Measurements from ENCODE around the gene FAM32A.

FAM32A gene

DNA sequence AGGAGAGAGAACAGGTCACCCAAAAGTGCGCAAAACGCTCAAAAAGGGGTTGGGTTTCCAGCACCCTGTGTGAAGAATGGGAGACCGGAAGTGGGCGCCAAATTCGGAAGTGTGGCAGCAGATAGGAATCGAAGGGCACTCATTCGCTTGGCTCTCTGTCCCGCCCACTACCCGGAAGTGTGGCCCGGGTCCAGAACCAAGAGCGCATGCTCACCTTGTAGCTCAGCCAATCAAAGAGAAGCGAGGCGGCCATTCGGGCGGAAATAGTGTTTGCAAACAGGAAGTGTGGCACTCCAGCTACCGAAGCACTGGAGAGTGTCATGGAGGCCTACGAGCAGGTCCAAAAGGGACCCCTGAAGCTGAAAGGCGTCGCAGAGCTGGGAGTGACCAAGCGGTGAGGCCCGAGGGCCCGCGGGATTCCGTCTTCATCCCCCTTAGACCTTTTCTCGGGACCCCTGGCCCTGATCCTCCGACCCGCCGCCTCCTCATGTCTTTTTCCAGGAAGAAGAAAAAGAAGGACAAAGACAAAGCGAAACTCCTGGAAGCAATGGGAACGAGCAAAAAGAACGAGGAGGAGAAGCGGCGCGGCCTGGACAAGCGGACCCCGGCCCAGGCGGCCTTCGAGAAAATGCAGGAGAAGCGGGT lies at the start of gene FAM32A:
FAM32A (plus strand) TSS at position 288 of the 645 bp plus-strand sequence; CDS start at position 321, 33 bp downstream.
- DNase-seq: peak; percentile 92

DNA sequence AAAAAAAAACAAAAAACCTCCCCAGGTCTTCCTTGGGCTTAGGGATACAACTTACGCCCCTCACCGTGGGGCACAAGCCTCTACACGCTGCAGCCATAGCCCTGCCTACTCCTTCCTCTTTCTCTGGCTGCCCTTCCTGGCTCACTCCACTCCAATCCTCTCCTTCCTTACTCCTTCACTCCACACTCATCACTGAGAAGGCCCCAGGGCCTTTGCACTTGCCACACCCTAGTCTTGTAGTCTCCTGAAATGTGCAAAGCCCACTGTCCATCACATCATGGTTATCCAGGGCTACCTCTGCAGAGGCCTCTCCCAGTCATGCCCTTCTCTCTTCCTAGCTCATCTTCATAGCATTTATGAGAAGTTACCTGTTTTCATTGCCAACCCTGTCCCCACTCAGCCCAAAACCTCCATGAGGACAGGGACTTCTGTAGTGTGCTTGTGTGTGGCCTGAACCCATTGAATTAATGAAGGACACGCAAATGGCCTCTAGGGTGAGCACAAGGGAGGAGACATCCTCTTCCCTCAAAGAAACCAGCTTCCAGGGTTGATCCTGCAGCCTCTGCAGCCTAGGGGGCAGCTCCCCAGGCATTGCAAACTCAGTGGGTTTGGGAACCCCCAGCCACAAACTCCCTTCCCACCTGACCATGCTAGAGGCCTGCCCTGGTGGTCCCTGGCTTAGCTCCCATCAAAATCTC lies 49.6 kb upstream of the FAM32A start:
- DNase-seq: no peak

DNA sequence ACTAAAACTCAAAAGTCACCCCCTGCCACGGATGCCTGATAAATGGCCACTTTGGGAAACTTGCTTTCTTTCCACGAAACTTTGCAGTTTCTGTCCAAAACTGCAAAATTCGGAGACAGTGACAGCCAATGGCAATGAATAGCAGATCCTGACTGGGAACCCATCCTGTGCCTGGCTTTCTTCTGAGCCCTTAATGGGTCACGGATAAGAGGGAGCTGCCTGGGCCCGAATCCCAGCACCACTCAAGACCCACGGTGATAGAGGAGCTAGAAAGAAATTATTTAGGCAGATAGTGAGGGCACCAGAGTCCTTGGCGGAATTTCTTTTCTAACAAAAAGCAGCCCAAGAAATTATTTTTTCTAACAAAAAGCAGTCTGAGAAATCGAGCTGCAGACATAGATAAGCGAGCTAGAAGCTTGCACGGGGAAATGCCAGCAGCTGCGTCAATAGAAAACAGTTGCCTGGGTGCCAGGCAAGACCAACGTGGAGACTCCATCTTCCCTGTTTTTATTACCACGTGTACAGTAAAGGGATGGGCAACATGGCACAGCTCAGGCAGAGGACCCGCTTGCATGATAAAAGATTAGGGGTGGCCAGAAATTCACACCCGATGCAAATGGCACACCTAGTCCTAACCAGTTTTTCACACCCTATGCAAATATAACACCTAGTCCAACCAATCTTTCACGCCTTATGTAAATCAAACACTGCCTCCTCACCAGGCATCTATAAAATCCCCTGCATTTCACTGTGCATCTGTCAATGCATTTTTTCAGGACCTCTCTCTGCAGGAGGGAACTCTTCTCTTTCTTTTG lies 48.8 kb upstream of the FAM32A start:
- no peak for DNase-seq

DNA sequence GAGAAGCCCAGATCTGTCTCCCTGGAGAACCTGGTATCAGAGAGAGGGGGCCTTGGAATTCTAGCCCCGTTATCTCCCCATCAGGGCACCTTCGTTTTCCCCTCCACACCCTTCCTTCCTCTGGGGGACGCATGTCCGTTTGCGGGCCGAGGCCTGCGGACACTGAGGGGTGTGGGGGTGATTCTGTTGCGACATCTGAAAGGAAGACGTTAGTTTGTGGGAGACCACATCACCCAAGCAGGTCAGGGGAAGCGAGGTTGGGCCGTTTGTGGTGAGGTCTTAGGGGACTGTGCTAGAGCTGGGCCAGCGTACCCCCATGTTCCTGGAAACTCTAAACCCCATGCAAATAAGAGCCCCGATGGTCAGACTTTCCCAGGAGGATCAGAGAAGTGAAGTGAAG lies 45.5 kb upstream of the FAM32A start:
- DNase-seq: no peak

DNA sequence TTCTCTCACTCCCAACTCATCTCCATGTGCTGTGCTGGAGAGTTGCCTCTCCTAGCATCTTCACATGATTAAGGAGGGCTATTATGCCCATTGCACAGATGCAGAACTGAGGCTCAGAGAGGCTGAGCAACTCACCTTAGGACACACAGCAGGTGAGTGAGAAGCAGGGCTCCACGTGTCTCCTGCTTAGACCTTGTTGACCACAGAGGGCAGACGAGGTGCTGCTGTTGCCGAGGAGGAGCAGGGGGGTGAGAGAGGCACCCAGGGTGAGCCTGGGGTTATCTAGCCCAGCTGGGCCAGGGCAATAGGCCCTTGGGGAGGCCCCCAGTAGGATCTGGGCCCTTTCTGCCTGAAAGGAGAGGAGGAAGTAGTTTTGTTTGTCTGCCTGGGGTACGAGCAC lies 44.2 kb upstream of the FAM32A start:
- DNase-seq: no peak

DNA sequence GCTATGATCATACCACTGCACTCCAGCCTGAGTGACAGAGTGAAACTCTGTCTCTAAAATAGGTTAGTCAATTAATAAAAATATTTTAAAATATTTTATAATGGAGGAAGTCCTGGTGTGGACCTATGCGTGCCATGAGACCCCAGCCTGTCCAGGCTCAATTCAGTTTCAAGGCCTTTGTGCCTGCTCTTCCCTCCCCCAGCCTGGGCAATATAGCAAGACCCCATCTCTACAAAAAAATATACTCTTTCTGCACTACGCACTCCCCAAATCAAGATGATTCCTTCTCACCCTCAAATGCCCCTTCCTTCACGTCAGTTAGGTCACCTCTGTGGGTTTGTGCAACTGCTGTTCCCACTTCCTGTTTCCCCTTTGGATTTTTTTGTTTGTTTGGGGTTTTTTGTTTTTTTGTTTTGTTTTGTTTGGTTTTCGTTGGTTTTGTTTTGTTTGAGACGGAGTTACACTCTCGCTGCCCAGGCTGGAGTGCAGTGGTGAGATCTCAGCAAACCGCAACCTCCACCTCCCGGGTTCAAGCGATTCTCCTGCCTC lies 43.1 kb upstream of the FAM32A start:
- DNase-seq: no peak

DNA sequence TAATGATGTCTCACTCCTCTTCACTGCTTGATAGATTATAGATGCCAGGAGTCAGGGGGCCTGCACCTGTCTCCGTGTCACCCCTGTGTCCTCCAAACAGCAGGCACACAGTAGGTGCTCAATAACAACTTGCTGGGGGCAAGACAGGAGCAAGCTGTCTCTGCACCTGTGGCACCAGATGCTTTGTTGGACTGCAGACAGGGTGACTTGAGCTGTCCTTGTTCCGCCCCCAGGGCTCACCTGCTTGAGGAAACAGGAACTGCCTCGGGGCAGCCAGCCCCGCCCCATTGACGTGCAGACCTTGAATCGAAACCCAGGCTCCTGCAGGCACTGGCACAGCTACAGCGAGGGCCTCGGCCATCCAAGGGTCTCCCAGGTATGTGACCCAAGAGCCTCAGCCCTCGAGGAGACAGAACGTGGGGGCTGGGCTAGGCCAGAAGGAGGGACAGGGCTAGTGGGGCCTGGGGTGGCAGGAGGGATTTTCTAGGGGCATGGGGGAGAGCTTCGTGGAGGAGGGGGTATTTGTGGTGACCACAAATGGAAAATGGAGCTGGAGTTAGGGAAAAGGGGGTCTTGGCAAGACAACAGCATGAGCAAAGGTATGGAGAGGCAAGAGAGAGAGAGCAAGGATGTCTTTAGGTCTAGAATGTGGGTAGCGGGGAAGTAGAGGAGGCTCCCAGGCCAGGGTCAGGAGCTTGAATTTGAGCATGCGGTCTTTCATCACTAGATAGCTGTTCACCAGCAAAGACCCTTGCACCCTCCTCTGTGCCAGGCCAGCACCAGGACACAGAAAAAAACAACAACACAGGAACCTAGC lies 41.6 kb upstream of the FAM32A start, which contains the start of gene HSH2D:
HSH2D (plus strand) TSS at position 287 of the 817 bp plus-strand sequence. CDS start 5,066 bp downstream, outside the sequence.
- peak; percentile 65 for DNase-seq

DNA sequence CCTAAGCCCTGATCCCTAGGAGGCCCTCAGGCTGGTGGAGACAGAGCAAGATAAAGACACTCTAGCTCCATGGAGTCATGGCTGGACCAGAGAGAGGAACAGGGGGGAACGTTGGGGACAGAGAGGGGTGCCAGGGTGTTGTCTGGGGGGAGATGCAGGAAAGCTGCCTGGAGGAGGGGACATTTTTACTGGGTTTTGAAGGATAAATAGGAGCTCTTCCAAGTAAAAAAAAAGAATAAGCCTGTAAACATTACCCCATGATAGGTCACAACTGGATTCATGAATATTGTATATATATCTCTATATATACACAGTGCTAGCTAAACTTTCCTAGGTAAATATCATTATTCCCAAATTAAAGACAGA lies 41.0 kb upstream of the FAM32A start:
- DNase-seq: no peak

DNA sequence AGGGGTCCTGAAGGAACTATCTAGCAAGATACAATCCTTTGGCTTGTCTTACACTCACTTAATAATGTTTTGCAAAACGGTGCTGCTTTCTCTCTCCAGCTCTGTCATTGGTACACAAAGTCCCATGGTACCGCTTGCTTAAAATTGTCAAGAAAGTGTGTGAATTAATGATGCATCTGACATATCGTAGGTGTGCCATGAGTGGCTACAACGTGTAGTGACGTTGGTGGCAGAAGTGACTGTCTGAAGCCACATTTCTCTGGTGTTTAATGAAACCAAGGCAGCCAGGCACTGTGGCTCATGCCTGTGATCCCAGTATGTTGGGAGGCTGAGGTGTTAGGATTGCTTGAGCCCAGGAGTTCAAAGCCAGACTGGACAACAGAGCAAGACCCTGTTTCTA lies 39.1 kb upstream of the FAM32A start:
- no peak for DNase-seq

DNA sequence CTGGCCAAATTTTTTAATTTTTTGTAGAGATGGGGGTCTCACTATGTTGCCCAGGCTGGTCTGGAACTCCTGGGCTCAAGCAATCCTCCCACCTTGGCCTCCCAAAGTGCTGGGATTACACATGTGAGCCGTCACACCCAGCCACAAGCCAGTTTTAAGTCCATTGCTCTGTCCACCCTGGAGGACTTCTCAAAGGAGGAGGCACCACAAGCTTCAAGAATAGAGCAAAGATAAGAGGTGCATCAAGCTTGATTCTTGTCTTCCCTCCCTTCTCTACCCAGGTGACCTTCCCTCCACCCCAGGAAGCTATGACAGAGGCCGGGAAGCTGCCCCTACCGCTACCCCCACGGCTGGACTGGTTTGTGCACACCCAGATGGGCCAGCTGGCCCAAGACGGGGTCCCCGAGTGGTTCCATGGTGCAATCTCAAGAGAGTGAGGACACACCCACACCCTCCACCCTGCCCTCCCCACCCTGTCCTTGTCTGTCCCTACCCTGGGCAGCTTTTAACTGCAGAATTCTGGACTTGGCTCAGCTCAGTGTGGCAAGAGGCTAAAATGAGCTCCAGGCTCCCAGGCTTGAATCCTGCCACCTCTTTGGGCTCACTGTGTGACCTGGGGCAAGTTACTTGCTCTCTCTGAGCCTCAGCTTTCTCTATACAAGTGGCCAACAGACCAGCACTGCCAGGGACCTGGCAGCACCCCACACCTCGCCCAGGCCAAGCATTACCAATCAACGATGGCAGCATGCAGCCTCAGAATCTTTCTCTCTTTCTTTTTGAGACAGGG lies 36.6 kb upstream of the FAM32A start:
- DNase-seq: no peak

DNA sequence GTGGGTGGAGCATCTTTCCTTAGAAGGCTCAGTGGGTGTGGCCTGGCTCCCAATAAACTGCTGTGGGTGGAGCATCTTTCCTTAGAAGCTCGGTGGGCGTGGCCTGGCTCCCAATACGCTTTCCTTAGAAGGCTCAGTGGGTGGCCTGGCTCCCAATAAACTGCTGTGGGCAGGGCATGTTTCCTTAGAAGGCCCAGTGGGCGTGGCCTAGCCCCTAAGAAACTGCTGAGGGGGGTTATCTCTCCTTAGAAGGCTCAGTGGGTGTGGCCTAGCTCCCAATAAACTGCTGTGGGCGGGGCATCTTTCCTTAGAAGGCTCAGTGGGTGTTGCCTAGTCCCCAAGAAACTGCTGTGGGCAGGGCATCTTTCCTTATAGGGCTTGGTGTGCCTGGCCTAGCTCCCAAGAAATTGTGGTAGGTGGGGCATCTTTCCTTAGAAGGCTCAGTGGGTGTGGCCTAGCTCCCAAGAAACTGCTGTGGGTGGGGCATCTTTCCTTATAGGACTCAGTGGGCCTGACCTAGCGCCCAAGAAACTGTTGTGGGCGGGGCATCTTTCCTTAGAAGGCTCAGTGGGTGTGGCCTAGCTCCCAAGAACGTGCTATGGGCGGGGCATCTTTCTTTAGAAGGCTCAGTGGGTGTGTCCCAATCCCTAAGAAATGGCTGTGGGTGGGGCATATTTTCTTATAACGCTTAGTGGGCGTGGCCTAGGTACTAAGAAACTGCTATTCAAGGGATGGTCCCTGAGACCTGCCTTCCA lies 31.5 kb upstream of the FAM32A start:
- no peak for DNase-seq

DNA sequence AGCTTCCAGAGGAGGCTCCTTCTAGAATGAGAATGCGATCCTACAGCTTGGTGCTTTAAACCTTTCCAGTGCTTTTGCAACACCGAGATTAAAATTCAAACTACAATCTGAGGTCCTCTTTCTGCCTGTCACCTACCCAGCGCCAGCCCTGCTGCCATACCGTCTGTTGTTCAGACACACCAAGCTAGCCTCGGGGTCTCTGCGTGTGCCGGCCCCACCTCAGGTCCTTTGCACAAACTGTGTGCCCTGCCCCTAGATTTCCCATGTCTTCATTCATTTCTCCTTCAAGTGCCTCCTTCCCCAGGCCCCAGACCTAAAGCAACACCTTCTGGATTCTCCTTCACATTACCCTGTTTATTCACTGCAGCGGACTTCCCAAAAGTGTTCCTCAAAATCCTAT lies 30.7 kb upstream of the FAM32A start:
- no peak for DNase-seq

DNA sequence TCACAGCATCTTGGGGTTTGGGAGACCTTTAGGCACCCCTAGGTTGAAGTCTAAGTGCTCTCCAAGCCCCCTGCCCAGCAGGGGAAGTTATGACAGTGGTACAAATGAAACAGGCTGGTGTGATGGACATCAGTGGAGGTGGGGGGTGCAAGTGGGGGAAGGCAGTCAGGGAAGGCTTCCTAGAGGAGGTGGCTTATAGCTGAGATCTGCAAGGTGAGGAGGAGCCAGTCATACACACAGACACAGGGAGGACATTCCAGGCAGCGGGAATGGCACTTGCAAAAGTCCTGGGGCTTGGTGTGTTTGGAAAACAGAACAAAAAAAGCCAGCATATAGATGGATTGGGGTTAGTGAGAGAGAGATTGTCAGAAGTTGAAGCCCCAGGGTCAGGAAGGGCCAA lies 30.1 kb upstream of the FAM32A start:
- no peak for DNase-seq

DNA sequence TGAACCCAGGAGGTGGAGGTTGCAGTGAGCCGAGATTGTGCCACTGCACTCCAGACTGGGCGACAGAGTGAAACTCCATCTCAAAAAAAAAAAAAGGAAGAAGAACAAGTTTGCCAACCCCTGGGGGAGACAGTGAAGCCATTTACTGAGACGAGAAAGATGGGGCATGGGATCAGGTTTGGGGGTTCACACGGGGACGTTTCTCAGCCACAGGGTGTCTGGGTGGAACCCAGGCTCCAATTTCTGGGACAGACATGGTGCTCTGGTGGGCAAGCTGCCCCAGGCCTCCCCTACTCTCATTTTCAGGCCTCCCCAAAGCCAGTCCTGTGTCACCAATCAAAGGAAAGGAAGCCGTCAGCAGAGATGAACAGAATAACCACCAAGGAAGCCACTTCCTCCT lies 28.3 kb upstream of the FAM32A start:
- no peak for DNase-seq

DNA sequence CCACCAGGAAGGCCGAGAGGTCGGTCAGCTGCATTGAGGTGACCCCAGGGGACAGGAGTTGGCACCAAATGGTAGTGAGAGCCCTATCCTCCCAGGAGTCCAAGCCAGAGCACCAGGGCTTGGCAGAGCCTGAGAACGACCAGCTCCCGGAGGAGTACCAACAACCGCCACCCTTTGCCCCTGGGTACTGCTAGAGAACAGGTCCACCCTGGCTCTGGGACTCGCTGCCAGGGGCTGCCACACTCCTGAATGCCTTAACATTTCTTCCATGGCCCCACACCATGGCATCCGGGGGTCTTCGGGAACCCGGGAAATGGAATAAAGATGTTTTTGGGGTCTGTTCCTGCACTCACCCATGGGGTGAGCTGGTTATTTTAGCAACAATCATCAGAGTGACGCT lies 27.6 kb upstream of the FAM32A start:
- no peak for DNase-seq

DNA sequence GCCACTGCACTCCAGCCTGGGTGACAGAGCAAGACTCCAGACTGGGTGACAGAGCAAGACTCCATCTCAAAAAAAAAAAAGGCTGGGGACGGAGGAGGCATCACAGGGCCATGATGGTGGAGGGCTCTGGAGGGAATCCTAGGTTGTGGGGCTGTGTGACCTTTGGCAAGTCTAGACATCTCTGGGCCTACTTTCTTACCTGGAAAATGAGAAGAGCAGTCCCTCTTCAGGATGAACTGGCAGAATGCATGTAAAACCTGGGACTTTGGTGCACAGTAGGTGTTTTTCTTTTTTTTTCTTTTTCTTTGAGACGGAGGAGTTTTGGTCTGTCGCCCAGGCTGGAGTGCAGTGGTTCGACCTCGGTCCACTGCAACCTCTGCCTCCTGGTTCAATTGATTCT lies 25.6 kb upstream of the FAM32A start:
- no peak for DNase-seq

DNA sequence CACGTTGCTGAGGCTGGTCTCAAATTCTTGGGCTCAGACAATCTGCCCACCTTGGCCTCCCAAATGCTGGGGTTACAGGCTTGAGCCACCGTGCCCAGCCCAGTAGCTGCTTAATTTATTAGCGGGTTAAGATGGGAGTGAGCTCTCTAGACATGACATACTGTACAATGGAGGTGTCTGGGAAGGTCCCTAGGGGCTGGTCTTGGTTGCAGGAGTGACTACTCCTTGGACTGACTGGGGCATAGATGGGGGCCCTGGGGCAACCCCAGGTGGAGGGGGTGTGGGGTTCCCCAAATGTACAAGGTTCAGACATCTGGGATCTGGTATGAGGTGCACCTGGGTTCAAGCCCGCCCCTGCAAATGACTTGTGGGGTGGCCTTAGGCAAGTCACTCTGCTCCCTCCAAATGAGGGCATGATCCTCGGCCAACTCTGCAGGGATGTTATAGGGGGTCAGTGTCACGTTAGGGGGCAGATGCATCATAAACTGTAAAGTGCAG lies 24.7 kb upstream of the FAM32A start:
- no peak for DNase-seq

DNA sequence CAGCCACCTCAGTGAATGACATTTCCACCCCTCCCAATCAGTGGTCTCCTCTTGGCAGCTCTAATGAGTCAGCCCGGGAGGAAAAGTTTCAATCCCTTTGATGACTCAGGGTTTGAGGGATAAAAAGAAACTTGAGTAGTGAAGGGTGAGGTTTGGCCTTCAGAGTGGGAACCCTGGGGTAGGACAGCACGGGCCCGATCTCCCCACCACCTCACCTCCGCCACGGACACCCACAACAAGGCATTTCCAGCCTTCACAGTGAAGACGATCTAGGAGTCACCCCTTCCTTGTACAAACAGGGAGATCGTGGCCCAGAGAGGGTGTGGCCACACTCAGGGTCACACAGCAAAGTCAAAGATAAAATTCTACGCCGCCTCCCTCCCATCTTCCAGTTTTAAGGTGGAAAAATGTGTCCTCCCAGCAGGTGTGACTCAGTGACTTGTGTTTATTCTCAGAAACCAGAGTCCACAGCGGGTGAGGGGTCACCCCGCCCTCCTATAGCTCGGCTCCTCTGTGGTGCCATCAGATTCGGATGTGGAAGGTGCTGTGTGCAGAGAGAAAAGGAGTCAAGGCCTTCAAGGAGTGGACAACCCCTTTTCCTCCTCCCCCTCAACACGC lies 24.2 kb upstream of the FAM32A start:
- DNase-seq: no peak

DNA sequence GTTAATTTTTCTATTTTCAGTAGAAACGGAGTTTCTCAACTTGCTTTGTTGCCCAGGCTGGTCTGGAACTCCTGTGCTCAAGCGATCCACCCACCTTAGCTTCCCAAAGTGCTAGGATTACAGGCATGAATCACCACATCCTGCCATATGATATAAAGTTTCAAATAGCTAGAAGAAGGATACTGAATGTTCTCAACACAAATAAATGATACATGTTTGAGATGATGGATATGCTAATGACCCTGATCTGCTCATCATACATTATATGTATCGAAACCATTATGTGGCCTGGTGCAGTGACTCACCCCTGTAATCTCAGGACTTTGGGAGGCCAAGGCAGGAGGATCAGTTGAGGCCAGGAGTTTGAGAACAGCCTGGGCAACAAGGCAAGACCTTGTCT lies 23.4 kb upstream of the FAM32A start:
- DNase-seq: no peak

DNA sequence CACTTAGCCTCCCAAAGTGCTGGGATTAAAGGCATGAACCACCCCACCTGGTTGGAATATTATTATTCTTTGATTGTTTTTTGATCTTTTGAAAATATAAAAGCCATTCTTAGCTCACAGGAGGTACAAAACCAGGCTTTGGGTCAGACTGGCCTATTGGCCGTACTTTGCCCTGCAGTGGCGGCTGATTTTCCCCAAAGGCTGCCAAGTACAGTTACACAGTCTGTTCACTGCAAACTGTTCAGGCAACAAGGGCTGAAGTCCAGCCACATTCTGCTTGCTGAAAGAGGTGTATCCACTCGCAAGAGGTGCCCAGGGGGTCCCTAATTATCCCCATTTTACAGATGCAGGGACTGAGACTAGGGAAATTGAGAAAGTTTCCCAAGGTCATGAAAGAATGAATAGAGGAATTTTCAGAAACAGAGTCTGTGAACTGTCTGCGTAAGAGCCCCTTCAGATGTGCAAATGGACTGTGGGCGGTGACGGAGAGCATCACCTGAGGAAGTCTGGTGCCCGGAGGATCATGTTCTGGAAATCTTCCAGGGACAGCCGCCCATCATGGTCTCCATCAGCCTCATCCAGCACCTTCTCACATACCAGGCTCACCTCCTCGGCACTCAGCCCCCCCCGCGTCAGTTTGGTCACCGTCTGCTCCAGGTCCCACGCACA lies 20.9 kb upstream of the FAM32A start:
- DNase-seq: no peak
